K562 (cell line): ENCODE data around the gene ASMTL. TPM values are rescaled to one million over a fixed set of nuclear protein-coding genes. Genes with fewer than 3 reads are reported as not detected.

ENCODE experiments used
- SRSF1 ChIP-seq: fragments of 200-400 bp; formaldehyde crosslinking; IDR thresholded peaks from 2 replicates; pipeline ENCODE4 v1.6.1; 2017; ENCODE audit warnings: mild to moderate bottlenecking, low read depth, low read length, moderate library complexity
- ZBTB9 ChIP-seq: fragments of 450-650 bp; formaldehyde crosslinking; IDR thresholded peaks from 2 replicates; pipeline ENCODE4 v1.4.0; 2020; ENCODE audit warnings: mild to moderate bottlenecking, moderate library complexity
- ZHX1 ChIP-seq: fragments of 150-350 bp; conservative IDR thresholded peaks from 2 replicates; pipeline ENCODE4 v1.6.1; 2014; ENCODE audit warnings: low read length
- ZNF644 ChIP-seq: fragments of 200-800 bp; sonication (Bioruptor generic); IDR thresholded peaks from 2 replicates; pipeline ENCODE4 v1.6.1; 2016; ENCODE audit warnings: low read depth, missing genetic modification characterization, missing compliant biosample characterization
- polyA plus RNA-seq, 8 experiments: library from polyadenylated mRNA; depleted of rRNA in 4 of 8; stranded (reverse) in 5 of 8; unstranded in 3 of 8; fragments of >200 nt; fragmentation: Nextera tagmentation in 2 of 8; fragmentation: Illumina TruSeq in 1 of 8; extraction: Ambion mirVana in 2 of 8; extraction: Trizol in 1 of 8; gene quantifications; 2 replicates each; pipeline versions ENCODE4 v1.2.1 to v1.2.3, GENCODE V29; 2011 to 2014; ENCODE audit warnings: inconsistent platforms in 1 of 8, missing spikeins in 1 of 8
- total RNA-seq, 7 experiments: library from RNA; depleted of rRNA in 6 of 7; stranded (reverse); fragments of >200 nt in 6 of 7; fragmentation: Illumina TruSeq in 2 of 7; extraction: Trizol in 2 of 7; gene quantifications; 2 replicates each; pipeline versions ENCODE4 v1.2.1 to v1.2.3, GENCODE V29; 2011 to 2021; ENCODE audit warnings: low replicate concordance in 1 of 7

ASMTL gene
- total and polyA plus RNA-seq, 9 of the 15 experiments (the other 6 are each of a cell fraction or from before 2014, with no cell fraction given) = 0.56 to 20.6 (median 7.6) TPM

GRCh38 chrX:1392376-1393068, 60.2 kb downstream of the ASMTL start (continued):
- TF ChIP-seq SRSF1 = no peak
- TF ChIP-seq ZNF644 (tag) = peak; percentile 87
- peak; percentile 98 for TF ChIP-seq ZBTB9 (CRISPR knock-in tag)
- TF ChIP-seq ZHX1 = no peak
